BLaER1 treated with 17β-estradiol and CSF1 and Interleukin-3, amounts not matched to agents 10 nM and 100 nM (cell line): ENCODE results near the gene NOS2.
A peak's percentile ranks its signal among the peaks of the same experiment; 100 is the strongest.

ENCODE experiments used
- H3K27ac ChIP-seq, 11 experiments: shearing (Covaris generic); formaldehyde crosslinking; 2 replicates each; pipeline ENCODE4 v1.8.1; 2022
- H3K27me3 ChIP-seq, 11 experiments: shearing (Covaris generic); formaldehyde crosslinking; 2 replicates each; pipeline ENCODE4 v1.8.1; 2022
- H3K36me3 ChIP-seq, 11 experiments: shearing (Covaris generic); formaldehyde crosslinking; 2 replicates each; pipeline ENCODE4 v1.8.1; 2022
- H3K4me1 ChIP-seq, 10 experiments: shearing (Covaris generic); formaldehyde crosslinking; 2 replicates each; pipeline ENCODE4 v1.8.1; 2022
- H3K4me2 ChIP-seq, 11 experiments: shearing (Covaris generic); formaldehyde crosslinking; 2 replicates each; pipeline ENCODE4 v1.8.1; 2022
- H3K4me3 ChIP-seq, 10 experiments: shearing (Covaris generic); formaldehyde crosslinking; 2 replicates each; pipeline ENCODE4 v1.8.1; 2022
- H3K9ac ChIP-seq, 11 experiments: shearing (Covaris generic); formaldehyde crosslinking; 2 replicates each; pipeline ENCODE4 v1.8.1; 2022
- H3K9me3 ChIP-seq, 11 experiments: shearing (Covaris generic); formaldehyde crosslinking; replicated peaks in 1 of 11; 2 replicates each; pipeline ENCODE4 v1.8.1; 2022
- H4K20me1 ChIP-seq, 11 experiments: shearing (Covaris generic); formaldehyde crosslinking; 2 replicates each; pipeline ENCODE4 v1.8.1; 2022
- Cebpa-rat ChIP-seq, 11 experiments: shearing (Covaris generic); IDR thresholded peaks; 2 replicates each; pipeline ENCODE4 v1.8.1; 2022

The NOS2 gene

DNA sequence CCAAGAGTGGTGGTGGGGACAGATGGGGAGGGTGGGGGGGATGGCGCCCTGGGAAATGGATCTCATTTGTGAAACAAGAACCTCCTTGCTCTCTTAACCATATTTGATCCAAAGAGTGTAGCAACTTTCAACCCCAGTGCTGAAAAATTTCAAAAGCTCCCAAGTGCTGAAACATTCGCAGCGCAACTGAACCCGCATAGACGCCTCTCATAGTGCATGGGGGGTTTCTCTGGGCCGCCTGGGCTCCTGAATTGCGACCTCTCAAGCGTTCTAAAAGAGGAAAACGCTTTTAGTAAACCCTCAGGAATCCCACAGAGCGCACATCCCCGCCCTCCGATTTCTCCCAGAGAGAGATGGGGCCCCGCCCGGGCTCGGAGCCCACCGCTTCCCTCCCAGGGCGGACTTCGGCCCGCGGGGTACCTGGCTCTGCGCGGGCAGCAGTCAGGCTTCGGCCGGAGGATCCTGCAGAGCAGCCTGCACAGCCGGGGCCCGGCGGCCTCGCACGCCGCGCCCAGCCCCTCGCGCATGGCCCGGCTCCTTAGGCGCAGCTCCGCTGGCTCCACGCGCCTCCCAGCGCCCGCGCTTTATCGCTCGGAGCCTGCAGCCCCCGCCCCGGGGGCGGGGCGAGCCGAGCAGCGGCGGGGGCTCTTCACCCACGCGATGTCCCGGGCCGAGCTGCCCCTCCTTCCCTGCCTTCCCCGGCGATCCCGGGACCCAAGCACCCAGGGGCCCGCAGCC, 7.0 kb downstream of the NOS2 start:
- peak overlapping the region; percentile 10 to 70 (median 48); a peak in 18 of 22 replicates for H3K9ac ChIP-seq
- H3K4me3 ChIP-seq = peak overlapping the region; percentile 41 to 64 (median 52)
- H3K27me3 ChIP-seq = peaks cover 21 to 34% (median 29%) of the 10 kb centered on the region in 11 experiments
- no peak for TF ChIP-seq Cebpa-rat (IDR thresholded peaks at IDR 0.05)
- H3K27ac ChIP-seq = peak overlapping the region in 3 of 11 experiments; percentile 3 to 41 (median 26); a peak in 4 of 22 replicates
- peaks cover 8 to 24% (median 13%) of the 10 kb centered on the region in 10 experiments; a peak in 19 of 20 replicates for H3K4me1 ChIP-seq
- no peaks in the 10 kb centered on the region for H3K9me3 ChIP-seq
- no peaks in the 10 kb centered on the region for H4K20me1 ChIP-seq
- H3K4me2 ChIP-seq = peak overlapping the region; percentile 77 to 94 (median 89)
- no peaks in the 10 kb centered on the region for H3K36me3 ChIP-seq

DNA sequence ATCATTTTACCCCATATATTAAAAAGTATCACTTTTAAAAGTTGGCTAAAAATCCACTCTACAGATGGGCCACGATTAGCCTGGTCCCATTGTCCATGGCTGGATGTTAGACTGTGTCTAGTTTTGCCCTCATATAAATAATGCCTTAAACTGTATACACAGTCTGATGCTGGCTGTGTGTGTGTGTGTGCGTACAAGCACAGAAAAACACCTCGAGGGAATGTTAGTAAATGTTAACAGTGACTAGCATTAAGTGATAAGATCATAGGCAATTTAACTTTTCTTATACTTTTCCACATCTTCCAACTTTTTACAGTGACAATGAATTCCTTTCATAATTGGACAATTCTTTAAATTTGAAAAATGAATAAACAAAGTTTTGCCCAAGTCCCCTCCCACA, 8.2 kb downstream of the NOS2 start:
- H3K9ac ChIP-seq = no peak overlapping the region
- peaks cover 21 to 34% (median 29%) of the 10 kb centered on the region in 11 experiments for H3K27me3 ChIP-seq
- no peak for TF ChIP-seq Cebpa-rat (IDR thresholded peaks at IDR 0.05)
- no peaks in the 10 kb centered on the region for H4K20me1 ChIP-seq
- no peaks in the 10 kb centered on the region for H3K36me3 ChIP-seq
- H3K4me2 ChIP-seq = peak overlapping the region in 5 of 11 experiments; percentile 9 to 94 (median 18); a peak in 4 of 22 replicates
- peaks cover 8 to 24% (median 11%) of the 10 kb centered on the region in 10 experiments; a peak in 19 of 20 replicates for H3K4me1 ChIP-seq
- no peak overlapping the region for H3K27ac ChIP-seq
- H3K4me3 ChIP-seq = no peak overlapping the region
- no peaks in the 10 kb centered on the region for H3K9me3 ChIP-seq

DNA sequence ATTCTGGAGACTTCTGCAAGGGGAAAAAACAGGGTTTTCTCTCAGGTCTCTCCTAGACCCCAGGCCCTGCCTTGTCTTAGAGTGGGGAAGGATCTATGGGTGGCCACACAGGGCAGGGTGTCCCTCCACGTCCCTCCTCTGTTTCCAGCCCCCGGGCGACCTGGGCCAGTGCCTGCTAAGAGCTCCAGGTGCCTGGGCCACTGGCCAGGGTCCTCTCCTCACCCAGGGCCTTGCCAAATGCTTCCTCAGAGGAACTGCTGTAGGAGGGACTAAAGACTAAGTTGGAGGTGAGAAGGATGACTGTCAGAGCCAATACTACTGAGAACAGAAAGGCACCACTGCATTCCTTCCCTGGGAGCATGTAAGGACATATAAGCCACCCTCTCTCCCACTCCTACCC, 11.4 kb downstream of the NOS2 start:
- Histone ChIP-seq H3K9me3 (no peaks in the 10 kb centered on the region), H3K27ac (no peak overlapping the region), H3K9ac (no peak overlapping the region), H3K36me3 (no peaks in the 10 kb centered on the region), H3K27me3 (peaks cover 14 to 21% (median 17%) of the 10 kb centered on the region in 11 experiments), H4K20me1 (no peaks in the 10 kb centered on the region), H3K4me2 (no peak overlapping the region), H3K4me3 (no peak overlapping the region), H3K4me1 (peaks cover 8 to 39% (median 20%) of the 10 kb centered on the region in 10 experiments)
- TF ChIP-seq Cebpa-rat (IDR thresholded peaks at IDR 0.05) = no peak

DNA sequence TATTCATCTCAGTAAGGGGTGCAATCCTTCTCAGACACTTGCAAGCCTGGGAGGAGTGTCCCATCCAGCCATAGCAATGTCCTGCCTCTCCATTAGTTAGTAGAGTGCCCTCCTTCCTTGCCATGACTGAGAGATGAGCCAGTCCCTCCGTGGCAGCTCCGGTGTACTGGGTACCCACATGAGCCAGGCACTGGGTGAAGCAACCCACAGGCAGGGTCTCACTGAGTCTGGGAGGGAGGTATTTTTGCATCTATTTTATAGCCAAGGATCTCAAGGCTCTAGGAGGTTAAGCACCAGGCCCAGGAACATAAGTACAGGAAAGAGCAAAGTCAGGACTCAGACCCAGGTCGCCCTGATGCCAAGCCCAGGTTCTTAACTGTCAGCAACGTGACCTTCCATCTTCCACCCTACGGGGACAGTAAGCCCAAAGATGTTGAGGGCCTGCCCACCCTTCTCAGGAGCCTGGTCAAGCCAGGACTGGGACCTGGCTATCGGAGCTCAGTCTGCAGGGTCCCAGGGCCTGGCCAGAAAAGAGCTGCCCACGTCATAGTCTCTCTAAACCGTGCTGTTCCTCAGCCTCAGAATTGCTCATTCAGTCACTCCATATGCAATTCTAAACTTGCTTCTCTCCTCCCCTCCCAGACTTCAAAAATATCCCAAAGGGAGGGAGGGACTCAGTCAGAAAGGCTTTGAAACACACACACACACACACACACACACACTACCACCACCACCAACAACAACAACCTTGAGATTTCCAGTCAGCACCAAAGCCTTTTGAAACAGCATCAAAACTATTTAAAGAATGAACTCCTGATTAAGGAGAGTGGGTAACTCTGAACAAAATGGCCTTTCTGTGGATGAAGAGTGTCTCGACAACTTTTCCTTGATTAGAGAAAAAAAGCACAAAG, 16.6 kb downstream of the NOS2 start:
- Histone ChIP-seq H3K9me3 (no peaks in the 10 kb centered on the region), H3K27ac (peak overlapping the region in 10 of 11 experiments; percentile 26 to 91 (median 82); a peak in 18 of 22 replicates), H3K27me3 (no peaks in the 10 kb centered on the region), H3K4me1 (peaks cover 25 to 59% (median 43%) of the 10 kb centered on the region in 10 experiments), H3K4me3 (no peak overlapping the region), H3K9ac (peak overlapping the region in 9 of 11 experiments; percentile 33 to 74 (median 59); a peak in 16 of 22 replicates), H4K20me1 (no peaks in the 10 kb centered on the region), H3K36me3 (0 out of 22 replicates have a peak, but pooled peaks cover 0 to 5% (median 0%) of the 10 kb centered on the region in 11 experiments), H3K4me2 (peak overlapping the region; percentile 70 to 90 (median 81); a peak in 21 of 22 replicates)
- TF ChIP-seq Cebpa-rat (IDR thresholded peaks at IDR 0.05) = no peak

DNA sequence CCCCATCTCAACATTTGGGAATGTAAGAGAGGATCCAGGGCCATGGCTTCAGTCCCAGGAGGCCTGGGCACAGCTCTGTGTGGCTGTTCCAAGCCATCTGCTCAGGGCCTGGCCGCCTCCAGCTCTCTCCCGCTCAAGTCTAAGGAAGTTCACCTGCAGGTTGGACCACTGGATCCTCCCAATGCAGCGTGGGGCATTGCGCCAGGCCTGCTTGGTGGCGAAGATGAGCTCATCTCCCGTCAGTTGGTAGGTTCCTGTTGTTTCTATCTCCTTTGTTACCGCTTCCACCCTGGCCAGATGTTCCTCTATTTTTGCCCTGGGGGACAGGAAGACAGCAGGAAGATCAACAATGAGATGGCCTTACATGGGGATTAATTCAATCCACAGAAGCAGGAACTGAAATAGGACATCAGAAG, 17.5 kb downstream of the NOS2 start:
- peak in 4 of 11 experiments; percentile 26 to 49 (median 34); a peak in 3 of 22 replicates for TF ChIP-seq Cebpa-rat (IDR thresholded peaks at IDR 0.05)
- H3K4me3 ChIP-seq = peak overlapping the region in 2 of 10 experiments; percentile 8 to 36; a peak in 2 of 20 replicates
- H3K4me1 ChIP-seq = peaks cover 34 to 68% (median 52%) of the 10 kb centered on the region in 10 experiments
- peak overlapping the region; percentile 70 to 90 (median 81) for H3K4me2 ChIP-seq
- H3K27ac ChIP-seq = peak overlapping the region in 10 of 11 experiments; percentile 26 to 91 (median 82); a peak in 19 of 22 replicates
- H3K27me3 ChIP-seq = no peaks in the 10 kb centered on the region
- H4K20me1 ChIP-seq = no peaks in the 10 kb centered on the region
- peak overlapping the region in 9 of 11 experiments; percentile 33 to 74 (median 59); a peak in 17 of 22 replicates for H3K9ac ChIP-seq
- H3K9me3 ChIP-seq = no peaks in the 10 kb centered on the region
- 0 out of 22 replicates have a peak, but pooled peaks cover 0 to 5% (median 0%) of the 10 kb centered on the region in 11 experiments for H3K36me3 ChIP-seq

DNA sequence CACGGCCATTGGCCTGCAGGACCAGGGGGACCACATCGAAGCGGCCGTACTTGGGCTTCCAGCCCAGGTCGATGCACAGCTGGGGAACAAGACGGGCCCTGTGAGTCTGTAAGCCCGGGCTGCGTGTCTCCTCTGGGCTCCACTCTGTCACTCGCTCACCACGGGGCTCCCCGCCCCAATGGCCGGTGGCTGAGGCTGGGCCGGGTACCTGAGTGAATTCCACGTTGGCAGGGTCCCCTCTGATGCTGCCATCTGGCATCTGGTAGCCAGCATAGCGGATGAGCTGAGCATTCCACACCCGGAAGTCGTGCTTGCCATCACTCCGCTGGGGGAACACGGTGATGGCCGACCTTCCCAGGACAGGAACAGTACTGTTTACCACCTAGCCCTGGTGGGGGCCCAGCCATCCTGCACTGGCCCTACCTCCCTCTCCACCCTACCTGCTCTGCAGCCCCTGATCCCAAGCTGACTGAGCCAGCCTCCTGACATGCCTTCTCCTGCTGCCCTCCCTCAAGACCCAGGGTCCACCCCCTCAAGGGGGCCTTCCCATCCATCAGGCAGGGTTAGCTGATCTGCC, 19.4 kb downstream of the NOS2 start:
- Histone ChIP-seq H3K27ac (peak overlapping the region in 6 of 11 experiments; percentile 7 to 91 (median 84); a peak in 12 of 22 replicates), H4K20me1 (no peaks in the 10 kb centered on the region), H3K27me3 (no peaks in the 10 kb centered on the region), H3K36me3 (0 out of 22 replicates have a peak, but pooled peaks cover 0 to 5% (median 0%) of the 10 kb centered on the region in 11 experiments), H3K4me1 (peaks cover 45 to 84% (median 65%) of the 10 kb centered on the region in 10 experiments), H3K4me3 (no peak overlapping the region), H3K4me2 (peak overlapping the region in 6 of 11 experiments; percentile 77 to 90 (median 84); a peak in 5 of 22 replicates), H3K9ac (no peak overlapping the region), H3K9me3 (no peaks in the 10 kb centered on the region)
- TF ChIP-seq Cebpa-rat (IDR thresholded peaks at IDR 0.05) = no peak

DNA sequence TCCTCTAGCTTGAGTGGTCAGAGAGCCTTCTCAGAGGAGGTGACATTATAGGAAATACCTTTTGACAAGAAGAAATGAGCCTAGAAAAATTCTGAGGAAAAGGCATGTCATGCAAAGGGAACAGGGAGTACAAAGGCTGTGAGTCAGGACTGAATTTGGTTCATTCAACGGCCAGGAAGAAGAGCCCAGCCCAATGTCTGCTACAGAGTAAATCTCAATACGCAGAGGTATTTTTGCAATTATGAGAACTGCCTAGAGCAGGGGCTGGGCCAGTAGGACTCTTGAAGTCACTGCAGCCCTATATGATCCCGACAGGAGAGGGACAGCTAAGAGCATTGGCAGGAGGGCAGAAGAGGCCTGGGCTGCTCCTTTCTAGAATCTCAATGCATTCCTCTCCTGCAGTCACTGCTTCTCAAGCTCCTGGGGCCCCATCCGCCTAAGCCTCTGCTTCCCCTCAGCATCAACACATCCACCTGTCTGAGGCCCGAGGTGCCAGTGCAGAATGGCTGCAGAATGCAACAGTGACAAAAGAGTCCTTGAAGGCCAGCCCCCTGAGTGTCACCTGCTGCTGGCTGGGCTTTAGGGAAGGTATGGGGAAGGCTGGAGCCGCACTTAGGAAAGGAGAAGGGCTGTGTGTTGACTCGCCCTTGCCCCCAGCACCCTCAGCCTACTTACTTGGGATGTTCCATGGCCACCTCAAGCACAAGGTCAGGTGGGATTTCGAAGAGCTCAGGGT, 20.1 kb downstream of the NOS2 start:
- no peaks in the 10 kb centered on the region for H3K27me3 ChIP-seq

More for the DNA sequence above, 20.1 kb downstream of the NOS2 start:
- Histone ChIP-seq H4K20me1 (no peaks in the 10 kb centered on the region), H3K9ac (no peak overlapping the region), H3K9me3 (no peaks in the 10 kb centered on the region), H3K4me3 (no peak overlapping the region), H3K4me2 (peak overlapping the region in 1 of 11 experiments; percentile 90; a peak in 2 of 22 replicates), H3K4me1 (peaks cover 45 to 84% (median 65%) of the 10 kb centered on the region in 10 experiments), H3K36me3 (0 out of 22 replicates have a peak, but pooled peaks cover 0 to 5% (median 0%) of the 10 kb centered on the region in 11 experiments), H3K27ac (peak overlapping the region in 4 of 11 experiments; percentile 7 to 91 (median 84); a peak in 5 of 22 replicates)
- TF ChIP-seq Cebpa-rat (IDR thresholded peaks at IDR 0.05) = no peak
